ENCODE measurements around the gene SEMA7A.

SEMA7A gene

DNA sequence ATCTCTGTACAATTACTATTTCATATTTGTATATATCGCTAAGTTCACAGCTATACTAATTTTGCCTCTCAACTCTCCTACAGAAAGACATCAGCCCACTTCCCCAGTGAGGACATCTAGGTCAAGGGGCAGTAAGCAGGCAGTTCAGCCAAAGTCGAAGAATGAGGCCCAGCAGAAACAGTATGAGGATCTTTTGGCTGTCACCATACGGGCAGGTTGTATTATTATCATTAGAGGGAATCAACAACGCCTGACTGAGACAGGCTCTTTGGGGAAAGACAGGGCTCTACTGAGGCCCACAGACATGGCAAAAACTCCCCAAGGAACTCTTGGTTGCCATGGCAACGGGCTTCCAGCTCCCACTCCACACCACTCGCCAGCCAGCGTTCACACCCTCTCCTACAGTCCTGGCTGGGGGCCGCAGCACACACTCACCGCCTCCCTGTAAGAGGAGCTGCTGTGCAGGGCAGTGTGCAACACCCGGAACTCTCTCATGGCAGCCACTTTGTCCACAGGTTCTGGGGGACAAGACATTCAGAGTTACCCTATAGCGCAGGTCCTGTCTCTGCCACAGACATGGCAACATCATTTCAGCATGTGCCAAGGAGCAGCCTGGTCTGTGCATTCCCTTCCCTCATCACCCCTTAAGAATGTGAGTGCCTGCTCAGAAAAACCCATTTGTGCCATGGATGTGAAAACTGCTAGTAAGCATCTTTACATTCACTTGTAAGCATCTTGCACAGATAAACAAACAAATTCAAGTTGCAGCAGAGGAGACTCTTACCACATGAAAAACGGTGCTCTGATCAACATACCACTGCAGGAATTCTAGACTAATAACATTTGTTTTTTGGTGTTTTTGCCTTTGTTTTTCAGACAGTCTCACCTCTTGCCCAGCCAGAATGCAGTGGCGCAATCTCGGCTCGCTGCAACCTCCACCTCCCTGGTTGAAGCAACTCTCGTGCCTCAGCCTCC lies 18.4 kb upstream of the SEMA7A start:
- DNase-seq = no peak

DNA sequence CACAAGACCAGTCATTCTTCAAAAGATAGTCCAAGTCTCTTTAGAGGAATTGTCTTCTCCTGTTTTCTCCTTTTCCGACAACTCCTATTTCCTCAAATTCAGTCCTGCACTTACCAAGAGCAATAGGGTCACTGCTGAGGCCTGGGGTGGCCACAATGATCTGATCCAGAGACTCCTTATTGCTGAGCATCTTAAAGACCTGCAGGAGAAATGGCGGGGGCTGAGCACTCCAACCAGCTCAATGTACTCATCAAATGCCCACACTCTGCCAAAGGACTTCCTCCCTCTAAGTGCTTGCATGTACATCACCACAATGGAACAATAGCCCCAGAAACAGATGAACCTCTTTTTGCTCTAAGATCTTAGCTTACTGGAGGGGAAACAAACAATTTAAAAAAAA lies 17.6 kb upstream of the SEMA7A start:
- DNase-seq = no peak

DNA sequence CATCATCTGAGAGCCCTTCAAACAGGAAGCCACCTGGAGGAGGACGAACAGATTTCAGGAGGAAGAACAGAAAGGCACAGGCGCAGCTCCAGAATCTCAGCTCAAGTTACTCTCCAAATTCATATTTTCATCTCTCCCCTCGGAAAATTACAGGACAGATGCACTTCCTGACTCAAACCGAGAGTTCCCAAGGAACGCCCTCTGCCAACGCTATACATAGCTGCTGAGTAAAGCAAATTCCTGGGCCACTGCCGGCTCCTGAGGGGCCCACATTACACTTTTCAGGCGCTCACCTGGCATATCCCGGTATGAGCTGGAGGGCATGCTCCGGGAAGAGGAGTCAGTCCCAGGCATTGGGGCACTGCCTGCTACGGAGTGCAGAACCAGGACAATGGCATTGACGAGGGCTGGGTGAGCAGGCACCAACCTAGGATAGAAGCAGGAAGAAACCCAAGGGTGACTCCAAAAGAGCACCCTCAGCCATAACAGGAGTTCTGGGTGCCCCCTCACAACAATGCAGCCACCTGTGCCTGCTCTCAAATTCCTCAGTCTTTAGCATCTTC lies 16.0 kb upstream of the SEMA7A start:
- DNase-seq = no peak

DNA sequence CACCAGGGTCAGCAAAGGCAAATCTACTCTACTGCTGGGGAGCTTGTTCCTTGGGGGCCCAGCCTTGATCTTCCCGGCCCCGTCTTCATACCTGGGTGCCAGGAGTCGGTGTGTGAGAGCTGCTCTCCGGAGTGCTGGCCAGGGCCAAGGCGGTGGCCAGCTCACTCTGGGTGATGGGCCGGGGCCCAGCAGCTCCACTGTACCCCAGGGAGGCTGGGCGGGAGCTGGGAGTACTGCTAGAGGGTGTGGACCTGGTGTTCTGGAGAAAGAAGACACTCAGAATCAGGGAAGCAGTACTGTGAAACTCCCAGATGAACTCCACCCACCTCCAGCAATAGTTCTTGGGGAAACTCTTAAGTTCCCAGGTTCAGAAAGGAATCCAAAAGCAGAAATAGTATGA lies 15.3 kb upstream of the SEMA7A start:
- DNase-seq = no peak

DNA sequence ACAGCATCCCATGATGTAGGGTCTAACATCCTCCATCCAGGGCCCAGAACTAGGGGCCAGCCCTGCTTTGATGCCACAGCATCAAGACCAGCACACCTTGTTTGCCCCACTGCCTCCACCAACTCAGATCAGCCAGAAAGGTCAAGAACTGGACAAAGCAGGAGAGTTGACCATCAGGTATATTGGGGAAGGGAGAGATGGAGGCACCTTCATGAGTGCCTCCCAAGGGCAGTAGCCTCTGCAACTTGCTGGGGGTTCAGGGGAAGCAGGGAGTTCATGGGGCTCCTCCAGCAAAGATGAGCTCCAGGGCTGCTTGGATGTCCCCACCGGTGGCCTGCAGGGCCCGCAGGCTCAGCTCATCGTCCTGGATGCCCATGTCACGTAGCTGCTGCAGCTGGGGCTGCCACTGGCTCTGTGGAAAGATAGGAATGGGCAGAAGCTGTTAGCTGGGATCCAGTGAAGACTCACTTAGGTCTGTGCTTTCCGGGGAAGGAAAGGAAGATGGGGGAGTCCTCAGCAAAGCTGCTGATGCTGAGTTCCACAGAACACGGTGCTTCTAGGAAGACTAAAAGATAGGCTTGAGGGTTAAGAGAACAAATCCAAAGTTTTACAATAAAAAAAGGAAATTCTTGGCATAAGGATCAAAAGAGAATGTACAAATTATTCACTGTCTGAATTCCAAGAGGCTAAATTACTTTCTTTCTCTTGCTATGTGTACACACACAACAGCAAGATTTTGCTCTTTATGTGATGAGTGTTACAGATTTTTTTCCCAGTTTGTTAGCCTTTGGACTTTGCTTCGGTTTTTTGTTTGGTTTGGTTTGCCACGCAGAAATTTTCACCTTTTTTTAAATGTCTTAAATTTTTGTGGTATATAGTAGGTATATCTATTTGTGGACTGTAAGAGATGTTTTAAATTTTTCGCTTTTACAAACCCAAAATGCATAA lies 12.3 kb upstream of the SEMA7A start:
- no peak for DNase-seq

DNA sequence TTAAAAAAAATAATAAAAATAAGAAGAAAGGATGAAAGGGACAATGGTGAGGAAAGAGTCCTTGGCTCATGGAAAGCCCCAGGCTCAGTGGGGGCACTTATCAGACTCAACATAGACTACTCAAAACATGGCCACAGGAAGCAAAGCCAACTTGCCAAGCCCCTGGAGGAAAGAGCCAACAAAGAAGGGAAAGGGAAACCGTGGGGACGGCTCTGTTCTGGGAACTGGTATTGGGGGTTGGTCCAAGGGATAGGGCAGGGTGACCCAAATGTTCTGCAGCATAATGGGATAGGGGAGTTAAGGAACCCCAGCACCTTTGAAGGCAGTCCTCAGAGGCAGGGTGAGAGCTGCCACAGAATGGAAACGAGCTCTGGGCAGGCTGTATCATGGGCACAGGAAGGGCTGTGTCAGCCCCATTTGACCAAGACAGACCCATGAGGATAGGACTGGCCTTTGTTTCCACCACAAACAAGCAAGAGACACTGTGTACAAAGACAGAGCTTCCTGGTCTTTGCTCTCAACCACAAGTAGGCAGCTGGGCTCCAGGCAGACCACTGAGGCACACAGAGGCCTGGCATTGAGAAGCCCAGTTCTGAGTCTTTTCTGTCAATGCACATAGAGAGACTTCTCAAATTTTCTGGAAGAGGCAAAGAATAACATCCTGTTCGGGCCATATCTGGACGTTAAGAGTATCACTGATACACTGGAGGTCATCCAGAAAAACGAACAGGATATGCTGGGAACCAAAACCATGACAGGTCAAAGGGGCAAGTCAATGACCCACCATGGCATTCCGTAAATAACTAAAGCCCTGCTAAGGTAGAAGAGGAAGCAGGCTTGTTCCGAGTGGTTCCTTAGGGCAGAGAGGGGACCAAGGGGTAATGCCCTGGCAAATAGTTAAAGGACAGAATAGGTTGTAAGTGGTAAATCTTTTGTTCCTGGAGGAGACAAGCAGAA lies 10.6 kb upstream of the SEMA7A start:
- no peak for DNase-seq

DNA sequence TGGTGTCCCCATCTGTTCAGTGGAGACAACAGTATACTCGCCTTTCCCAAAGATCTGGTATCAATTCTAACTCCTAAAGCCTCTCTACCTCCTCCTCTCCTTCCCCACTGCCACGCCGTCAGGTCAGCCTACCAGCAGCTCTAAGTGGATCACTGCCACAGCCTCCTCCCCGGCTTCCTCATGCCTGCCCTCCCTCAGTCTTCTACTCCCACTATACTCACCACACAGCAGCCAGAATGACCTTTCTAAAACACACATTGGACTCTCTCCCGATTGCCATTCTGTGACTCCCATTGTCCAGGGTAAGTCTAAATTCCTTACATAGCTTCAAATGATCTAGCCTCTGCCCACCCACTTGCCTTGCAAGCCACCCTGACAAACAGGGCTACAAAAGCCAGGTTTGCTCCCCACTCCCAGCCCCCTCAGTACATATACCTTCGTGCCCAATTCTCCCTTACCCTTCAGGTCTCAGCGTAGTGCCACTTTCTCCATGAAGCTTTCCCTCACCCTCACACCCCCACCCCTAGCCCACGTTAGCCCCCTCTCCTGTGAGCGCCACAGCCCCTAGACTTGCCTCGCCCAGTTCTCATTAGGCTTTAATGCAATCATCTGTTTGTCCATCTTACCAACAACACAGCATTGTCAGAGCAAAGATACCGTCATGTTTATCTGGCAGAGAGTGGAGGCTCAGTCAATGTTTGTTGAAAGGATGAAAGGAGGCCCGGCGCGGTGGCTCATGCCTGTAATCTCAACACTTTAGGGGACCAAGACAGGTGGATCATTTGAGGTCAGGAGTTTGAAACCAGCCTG lies 9.5 kb upstream of the SEMA7A start:
- DNase-seq = peak; percentile 26

DNA sequence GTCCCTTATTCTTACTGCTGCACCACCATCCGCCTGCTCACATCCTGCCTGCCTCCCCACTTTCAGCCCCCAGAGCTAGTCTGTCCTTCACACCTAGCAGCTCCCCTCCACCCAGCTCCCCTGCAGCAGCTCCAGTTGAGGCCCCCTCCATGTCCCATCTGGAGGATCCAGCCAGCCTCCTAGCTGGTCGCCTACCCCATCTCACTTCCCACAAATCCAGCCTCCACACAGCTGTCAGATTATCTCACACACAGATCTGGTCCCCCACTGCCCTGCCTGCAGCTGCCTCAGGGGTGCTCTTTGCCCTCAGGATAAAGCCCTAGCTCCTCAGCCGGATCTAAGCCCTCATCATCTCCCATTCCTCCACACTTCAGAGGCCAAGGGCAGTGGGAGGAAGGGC lies 8.8 kb upstream of the SEMA7A start:
- DNase-seq = no peak

DNA sequence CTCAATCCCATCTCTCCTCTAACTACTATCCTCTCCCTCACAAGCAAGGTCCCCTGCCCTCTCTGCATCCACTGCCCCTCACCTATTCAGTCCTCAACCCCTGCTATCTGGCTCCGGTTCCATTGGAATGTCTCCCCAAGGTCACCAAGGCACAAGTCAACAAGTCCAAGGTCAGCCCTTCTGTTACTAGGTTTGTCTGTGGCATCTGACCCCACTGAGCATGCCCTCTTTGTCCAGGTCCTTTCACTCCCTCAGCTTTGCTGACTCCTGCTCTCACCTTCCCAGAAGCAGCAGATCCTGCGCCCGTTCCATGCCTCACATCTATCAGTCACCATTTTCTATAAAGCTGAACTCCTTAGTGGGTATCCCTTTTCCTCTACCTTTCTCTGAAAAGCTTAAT lies 8.3 kb upstream of the SEMA7A start:
- DNase-seq = no peak

DNA sequence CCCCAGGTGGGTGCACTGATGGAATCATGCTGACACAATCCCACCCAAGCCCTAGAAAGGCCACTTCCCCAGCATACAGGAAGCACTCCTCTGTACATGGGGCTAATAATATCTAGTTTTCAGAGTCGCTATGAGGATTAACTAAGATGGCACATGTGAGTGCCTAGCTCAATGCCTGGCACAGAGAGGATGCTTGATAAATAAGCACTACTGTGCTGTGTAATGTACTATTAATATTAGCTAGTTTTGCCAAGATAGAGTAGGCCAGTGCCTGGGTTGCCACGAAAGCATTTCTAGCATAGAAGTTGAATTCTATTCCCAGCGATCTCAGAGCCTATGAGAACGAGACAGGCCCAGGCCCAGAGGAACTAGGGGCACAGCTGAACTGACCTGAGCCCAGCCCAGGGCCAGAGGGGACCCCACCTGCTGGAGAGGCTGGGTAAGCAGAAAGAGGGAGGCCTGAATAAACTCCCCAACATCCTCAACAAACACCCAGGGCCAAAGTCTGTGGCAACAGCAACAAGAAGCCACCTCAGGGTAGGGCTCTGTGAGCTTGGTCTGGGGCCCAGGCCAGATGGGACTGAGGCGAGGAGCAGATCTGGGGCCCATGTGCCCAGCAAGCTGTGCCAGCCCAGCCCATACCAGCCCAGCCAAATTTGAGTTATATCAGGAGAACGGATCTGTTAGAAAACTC lies 7.6 kb upstream of the SEMA7A start:
- no peak for DNase-seq

DNA sequence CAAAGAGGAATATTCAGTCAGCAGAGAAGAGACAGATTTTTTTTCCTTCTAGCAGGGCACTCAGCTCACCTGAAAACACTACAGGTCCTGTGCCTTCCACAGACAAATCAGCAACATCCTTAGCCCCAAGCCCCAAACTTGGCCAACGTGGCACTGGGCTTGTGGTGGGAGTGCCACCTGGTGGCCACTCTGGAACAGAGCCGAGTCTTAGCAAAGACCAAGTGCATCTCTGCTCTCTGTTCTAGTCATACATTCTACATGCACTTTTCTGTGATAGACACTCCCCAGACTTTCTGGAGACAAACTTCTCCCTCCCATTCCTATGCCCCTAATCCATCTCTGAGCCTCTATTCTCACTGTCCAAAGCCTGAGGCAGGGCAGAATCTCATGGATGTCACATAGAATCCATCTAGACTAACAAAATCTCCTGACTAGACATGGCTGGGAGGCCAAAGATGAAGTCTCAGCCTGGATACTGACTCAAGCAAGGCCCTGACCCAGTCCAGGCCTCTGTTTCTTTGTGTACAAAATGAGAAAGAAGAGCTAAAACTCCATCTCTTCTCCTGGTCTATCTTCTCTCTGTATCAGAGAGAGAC lies 5.1 kb upstream of the SEMA7A start:
- DNase-seq = peak; percentile 72

DNA sequence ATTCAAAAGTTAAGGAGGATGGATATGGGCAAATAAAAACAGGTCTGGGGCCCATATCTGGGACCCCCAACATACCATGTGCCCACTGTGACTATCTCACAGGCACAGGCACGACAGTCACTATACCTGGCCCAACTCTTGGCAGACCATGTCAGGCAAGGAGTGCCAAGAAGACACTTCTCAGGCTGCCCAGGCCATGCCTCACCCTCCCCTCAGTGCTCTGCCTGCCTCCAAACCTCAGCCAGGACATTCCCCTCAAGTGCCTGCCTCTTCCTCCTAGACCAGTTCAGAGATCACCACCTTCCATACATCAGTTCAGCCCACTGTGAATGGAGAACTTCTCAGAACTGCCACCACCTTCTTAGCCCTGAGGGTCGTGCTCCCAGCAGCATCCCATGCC lies 4.4 kb upstream of the SEMA7A start:
- no peak for DNase-seq

DNA sequence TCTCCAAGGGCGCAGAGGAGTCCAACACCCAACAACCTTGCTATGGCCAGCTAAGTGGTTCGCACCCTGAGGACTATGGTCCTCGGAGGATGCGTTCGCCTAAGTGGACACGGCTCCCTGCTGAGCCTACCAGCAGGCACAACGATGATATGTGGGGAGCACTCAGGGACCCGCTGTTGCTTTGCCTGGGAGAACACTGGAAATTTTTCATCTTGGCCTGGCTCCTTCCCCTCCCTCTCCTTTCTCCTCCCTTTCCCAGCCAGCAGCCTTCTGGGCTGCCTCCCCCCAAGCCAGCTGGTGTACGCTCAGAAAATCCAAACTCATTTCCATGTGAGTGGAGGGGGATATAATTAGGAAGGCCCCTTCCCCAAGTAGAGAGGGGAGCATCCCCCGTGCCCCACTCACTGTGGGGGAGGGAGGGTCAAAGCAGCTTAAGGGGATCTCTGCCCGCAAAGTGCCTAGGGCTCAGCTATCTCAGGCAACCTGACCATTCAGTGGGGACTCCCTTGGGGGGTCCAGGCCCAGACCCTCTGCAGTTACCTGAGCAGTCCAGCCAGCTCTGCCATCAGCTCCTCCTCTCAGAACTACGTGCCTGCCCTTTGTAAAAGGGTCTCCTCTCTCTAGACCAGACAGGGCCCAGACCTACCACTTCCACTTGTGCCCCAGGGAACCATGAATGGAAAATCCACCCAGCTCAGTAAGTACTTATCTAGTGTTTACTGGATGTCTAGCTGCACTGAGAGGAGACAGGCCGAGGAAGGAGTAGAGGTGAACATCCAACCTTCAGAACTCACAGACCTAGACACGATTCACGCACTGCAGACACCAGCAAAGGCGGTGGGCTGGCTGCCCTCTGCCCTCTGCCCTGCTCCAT lies 742 bp upstream of the SEMA7A start:
- peak; percentile 8 for DNase-seq

DNA sequence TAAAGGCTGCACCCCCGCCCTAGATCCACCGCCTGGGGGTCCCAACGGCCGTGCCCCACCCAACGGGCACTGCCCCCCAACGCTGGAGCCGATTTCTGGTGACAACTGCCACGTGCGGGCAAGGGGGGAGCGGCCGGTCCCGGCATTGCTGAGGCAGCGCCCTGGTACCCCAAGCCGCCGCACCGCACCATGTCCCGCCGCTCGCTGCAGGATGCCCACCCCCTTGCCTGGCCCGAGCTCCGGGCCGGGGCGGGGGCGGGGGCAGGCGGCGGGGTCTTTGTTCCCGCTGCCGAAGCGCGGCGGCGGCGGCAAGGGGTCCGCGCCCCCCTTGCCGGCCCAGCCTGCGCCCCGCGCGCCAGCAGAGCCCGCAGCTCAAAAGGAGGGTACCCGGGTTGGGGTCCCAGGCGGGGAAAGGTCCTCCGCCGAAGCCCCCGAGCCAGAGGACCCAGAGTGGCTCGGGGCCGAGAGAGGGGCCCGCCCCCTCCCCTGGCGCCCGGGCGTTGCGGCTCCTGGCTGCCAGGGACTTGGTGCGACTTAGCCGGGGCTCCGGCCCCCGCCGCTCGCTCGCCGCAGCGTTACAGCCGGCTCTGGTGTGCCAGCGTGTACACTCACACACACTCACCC lies 678 bp downstream of the SEMA7A start:
- DNase-seq = no peak

DNA sequence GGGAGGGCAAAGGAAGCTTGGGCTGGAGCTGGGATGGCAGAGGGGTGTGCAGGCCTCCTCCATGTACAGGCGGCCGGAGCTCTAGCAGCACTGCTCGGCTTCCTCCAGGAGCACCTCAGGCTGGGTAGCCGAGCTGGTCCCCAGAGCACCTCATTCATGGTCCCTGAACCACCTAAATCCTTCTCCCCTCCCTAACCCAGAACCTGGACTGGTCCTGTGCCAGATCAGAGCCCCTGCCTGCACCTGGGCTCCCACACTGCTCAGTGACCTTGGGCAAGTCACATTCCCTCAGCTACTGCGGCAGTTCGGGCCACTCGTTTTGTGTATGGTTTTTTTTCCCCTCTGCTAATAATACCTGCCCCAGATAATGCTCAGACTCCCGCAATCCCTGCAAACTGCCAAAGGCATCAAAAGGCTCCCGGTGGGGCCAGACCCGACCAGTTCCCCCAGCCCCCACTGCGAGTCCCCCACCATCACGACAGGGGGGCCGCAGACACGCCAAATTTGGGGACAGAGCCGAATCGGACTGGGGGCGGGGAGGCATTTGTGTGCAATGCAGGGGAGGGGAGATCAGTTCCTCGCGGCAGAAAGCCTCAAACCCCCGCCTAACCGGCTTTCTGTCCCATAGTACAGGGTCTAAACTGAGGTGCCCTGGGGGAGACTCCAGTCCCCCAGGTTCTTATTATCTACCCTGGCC lies 1.3 kb downstream of the SEMA7A start:
- no peak for DNase-seq

DNA sequence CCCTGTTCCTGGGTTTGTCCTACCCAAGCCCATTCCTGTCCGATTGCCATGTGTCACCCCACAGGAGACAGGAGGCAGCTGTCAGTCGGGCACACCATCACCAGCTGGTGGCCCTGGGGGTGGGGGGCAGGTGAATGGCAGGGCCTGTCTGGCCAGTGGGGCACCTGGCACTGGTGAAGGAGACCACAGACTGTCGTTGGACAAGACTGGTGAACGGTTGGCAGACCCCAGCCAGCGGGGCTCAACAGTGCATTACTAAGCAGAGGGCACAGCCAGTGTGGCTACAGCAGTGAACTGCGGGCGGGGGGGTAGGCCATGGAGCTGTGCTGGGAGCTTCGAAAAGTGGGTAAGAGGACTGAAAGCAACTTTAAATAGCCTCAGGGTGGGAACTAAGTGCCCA lies 2.1 kb downstream of the SEMA7A start:
- DNase-seq = no peak

DNA sequence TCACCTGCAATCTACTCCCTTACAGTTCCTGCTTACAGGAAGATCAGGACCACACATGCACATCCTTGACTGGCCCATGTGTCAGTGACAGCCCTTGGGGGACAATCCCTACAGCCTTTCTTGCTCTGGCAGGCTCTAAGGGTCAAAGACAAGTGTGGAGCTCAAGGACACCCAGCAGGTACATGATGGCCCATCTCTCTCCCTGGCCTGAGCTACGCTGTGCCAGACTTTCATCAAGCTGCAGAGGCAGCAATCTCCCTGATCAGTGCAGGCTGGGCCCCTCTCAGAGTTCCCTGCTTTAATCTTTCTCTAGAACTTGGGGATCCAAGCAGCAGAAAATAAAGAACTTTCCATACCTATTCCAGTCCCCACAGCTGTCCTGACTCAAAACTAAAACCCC lies 2.6 kb downstream of the SEMA7A start:
- no peak for DNase-seq

DNA sequence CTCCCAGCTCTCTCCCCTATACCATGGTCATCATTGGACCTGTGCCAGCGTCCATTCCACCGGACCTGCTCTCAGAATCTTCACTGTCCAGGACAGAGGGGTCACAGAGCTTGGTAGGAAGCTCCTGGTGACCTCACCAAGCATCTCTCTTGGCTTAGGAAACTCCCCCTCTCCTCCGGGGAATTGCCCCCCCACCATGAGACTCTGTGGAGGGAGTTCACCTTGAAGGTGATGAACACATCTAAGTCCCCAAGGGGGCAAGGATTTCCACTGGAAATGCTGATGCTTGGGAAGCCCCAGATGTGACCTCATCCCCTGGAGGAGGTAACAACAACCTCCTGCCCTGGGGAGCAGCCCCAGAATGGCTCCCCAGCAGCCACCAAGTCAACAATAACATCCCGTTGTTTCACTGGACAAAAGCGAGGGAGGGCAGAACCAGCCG lies 3.2 kb downstream of the SEMA7A start:
- DNase-seq = no peak

Measured in fibroblast of skin of abdomen (primary cell).